Measurements from ENCODE around the gene GINS2.
A peak's percentile ranks its signal among the peaks of the same experiment; 100 is the strongest.

GINS2 gene

GRCh38 chr16:85653290-85653891, 35.4 kb downstream of the GINS2 start:
- DNase-seq = no peak

GRCh38 chr16:85652431-85653221, 36.1 kb downstream of the GINS2 start:
- peak; percentile 21 to 45 for DNase-seq

- DNase-seq = peak in 1 of 2 experiments; percentile 8
Measured at GRCh38 chr16:85651629-85652430, 36.9 kb downstream of the GINS2 start.

- peak in 1 of 2 experiments; percentile 14 for DNase-seq
Measured at GRCh38 chr16:85650844-85651628, 37.7 kb downstream of the GINS2 start.

GRCh38 chr16:85650135-85650843, 38.5 kb downstream of the GINS2 start:
- no peak for DNase-seq

- no peak for DNase-seq
Measured at GRCh38 chr16:85649411-85650134, 39.2 kb downstream of the GINS2 start.

- DNase-seq = no peak
Measured at GRCh38 chr16:85648805-85649204, 39.9 kb downstream of the GINS2 start.

GRCh38 chr16:85648070-85648714, 40.6 kb downstream of the GINS2 start:
- DNase-seq = no peak

GRCh38 chr16:85646976-85647375, 41.8 kb downstream of the GINS2 start:
- no peak for DNase-seq

GRCh38 chr16:85646358-85646907, 42.3 kb downstream of the GINS2 start:
- DNase-seq = no peak

GRCh38 chr16:85645021-85645589, 43.6 kb downstream of the GINS2 start:
- no peak for DNase-seq

- no peak for DNase-seq
Measured at GRCh38 chr16:85644093-85644712, 44.6 kb downstream of the GINS2 start.

GRCh38 chr16:85643631-85644030, 45.1 kb downstream of the GINS2 start:
- no peak for DNase-seq

- no peak for DNase-seq
Measured at GRCh38 chr16:85642762-85643358, 45.9 kb downstream of the GINS2 start.

- peak in 1 of 2 experiments; percentile 59 for DNase-seq
Measured at GRCh38 chr16:85641776-85642176, 47.0 kb downstream of the GINS2 start.

- DNase-seq = no peak
Measured at GRCh38 chr16:85641305-85641704, 47.4 kb downstream of the GINS2 start.

GRCh38 chr16:85640585-85640984, 48.2 kb downstream of the GINS2 start:
- DNase-seq = no peak

- no peak for DNase-seq
Measured at GRCh38 chr16:85640254-85640558, 48.5 kb downstream of the GINS2 start.

GRCh38 chr16:85639529-85640253, 49.1 kb downstream of the GINS2 start:
- peak; percentile 27 to 82 for DNase-seq

Measured in NCI-H446 (cell line).